D721Med (cell line): Measurements from ENCODE around the gene CDKN2B-AS1.

Experiments
- DNase-seq: peaks from one replicate; pipeline ENCODE4 v3.0.0; 2011; ENCODE audit warnings: low spot score; ENCODE audit not compliant: insufficient read length
- FAIRE-seq: peaks from 2 replicates; lab custom pipeline; 2011; peaks lifted over from hg19 to GRCh38; lab: Jason Lieb, UNC
- TF ChIP-seq, protein P1 (sequence below): IDR thresholded peaks from 2 replicates; pipeline ENCODE4 v1.5.1; 2012; ENCODE audit warnings: mild to moderate bottlenecking, control low read depth; ENCODE audit not compliant: insufficient read depth; ENCODE audit errors: missing control alignments

CDKN2B-AS1 gene

DNA sequence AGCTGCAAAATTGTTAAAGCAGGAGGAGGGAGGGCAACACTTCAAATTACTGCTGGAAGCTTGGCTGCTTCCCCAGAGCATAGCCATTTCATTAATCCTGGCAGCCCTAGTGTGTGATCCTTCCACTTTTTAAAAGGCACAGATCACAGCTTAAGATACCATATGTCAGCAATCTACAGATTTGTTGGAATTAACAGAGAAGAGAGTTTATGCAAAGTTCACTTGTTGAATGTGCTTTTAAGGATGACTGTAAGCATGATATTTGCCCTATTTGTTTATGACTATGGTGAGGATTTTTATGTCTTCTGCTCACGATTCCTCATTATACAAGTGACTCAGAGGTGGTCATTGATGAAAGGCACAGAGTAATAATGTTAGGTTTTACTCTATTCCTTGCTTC lies 170.6 kb downstream of the CDKN2B-AS1 start:
- DNase-seq (no peak), FAIRE-seq (no peak)
- TF ChIP-seq, protein P1, sequence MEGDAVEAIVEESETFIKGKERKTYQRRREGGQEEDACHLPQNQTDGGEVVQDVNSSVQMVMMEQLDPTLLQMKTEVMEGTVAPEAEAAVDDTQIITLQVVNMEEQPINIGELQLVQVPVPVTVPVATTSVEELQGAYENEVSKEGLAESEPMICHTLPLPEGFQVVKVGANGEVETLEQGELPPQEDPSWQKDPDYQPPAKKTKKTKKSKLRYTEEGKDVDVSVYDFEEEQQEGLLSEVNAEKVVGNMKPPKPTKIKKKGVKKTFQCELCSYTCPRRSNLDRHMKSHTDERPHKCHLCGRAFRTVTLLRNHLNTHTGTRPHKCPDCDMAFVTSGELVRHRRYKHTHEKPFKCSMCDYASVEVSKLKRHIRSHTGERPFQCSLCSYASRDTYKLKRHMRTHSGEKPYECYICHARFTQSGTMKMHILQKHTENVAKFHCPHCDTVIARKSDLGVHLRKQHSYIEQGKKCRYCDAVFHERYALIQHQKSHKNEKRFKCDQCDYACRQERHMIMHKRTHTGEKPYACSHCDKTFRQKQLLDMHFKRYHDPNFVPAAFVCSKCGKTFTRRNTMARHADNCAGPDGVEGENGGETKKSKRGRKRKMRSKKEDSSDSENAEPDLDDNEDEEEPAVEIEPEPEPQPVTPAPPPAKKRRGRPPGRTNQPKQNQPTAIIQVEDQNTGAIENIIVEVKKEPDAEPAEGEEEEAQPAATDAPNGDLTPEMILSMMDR, result no peak

GRCh38 chr9:22169243-22169642 lies 174.7 kb downstream of the CDKN2B-AS1 start:
- no peak for FAIRE-seq
- no peak for DNase-seq
- TF ChIP-seq, protein P1, result no peak

GRCh38 chr9:22169727-22170503 lies 175.3 kb downstream of the CDKN2B-AS1 start:
- FAIRE-seq (no peak), DNase-seq (no peak)
- TF ChIP-seq, protein P1, result no peak
